HG02884 (cell line): ENCODE data around the gene ARRB1.
"Not testable (repeated sequence)": the region's sequence is repeated elsewhere in the genome, so short reads cannot be mapped to it uniquely, and the experiment has no call there.

Experiments used
- ATAC-seq: cut with Tn5 transposase; IDR thresholded peaks from one replicate; pipeline ENCODE4 v1.9.1; 2021; ENCODE audit warnings: mild to moderate bottlenecking, moderate library complexity; ENCODE audit not compliant: unreplicated experiment

Gene ARRB1

GRCh38 chr11:75277991-75278790, 73.3 kb downstream of the ARRB1 start:
- ATAC-seq, result no peak

GRCh38 chr11:75277211-75277805, 74.2 kb downstream of the ARRB1 start:
- no peak for ATAC-seq

- ATAC-seq, result no peak
Observed at GRCh38 chr11:75276686-75277085, 74.8 kb downstream of the ARRB1 start.

GRCh38 chr11:75276186-75276585, 75.3 kb downstream of the ARRB1 start:
- ATAC-seq, result no peak

GRCh38 chr11:75275581-75275980, 75.9 kb downstream of the ARRB1 start:
- ATAC-seq, result no peak

GRCh38 chr11:75274716-75275115, 76.7 kb downstream of the ARRB1 start:
- not testable (repeated sequence) for ATAC-seq

- no peak for ATAC-seq
Observed at GRCh38 chr11:75273411-75274391, 77.8 kb downstream of the ARRB1 start.

- no peak for ATAC-seq
Observed at GRCh38 chr11:75272821-75273301, 78.6 kb downstream of the ARRB1 start.

- no peak for ATAC-seq
Observed at GRCh38 chr11:75272391-75272790, 79.1 kb downstream of the ARRB1 start.

- ATAC-seq, result no peak
Observed at GRCh38 chr11:75271730-75272129, 79.7 kb downstream of the ARRB1 start.

- ATAC-seq, result no peak
Observed at GRCh38 chr11:75270896-75271418, 80.5 kb downstream of the ARRB1 start.

GRCh38 chr11:75269896-75270295, 81.6 kb downstream of the ARRB1 start:
- ATAC-seq, result no peak

GRCh38 chr11:75269367-75269660, 82.1 kb downstream of the ARRB1 start:
- no peak for ATAC-seq

- ATAC-seq, result no peak
Observed at GRCh38 chr11:75268626-75269366, 82.7 kb downstream of the ARRB1 start.

- no peak for ATAC-seq
Observed at GRCh38 chr11:75267171-75267970, 84.1 kb downstream of the ARRB1 start.

- no peak for ATAC-seq
Observed at GRCh38 chr11:75265851-75266531, 85.5 kb downstream of the ARRB1 start.

- ATAC-seq, result no peak
Observed at GRCh38 chr11:75264971-75265370, 86.5 kb downstream of the ARRB1 start.

GRCh38 chr11:75264356-75264755, 87.1 kb downstream of the ARRB1 start:
- no peak for ATAC-seq

- ATAC-seq, result no peak
Observed at GRCh38 chr11:75263944-75264349, 87.5 kb downstream of the ARRB1 start.
